GM23248 (cell line): ENCODE data around the gene SKIDA1. TPM values are rescaled to one million over a fixed set of nuclear protein-coding genes. Genes with fewer than 3 reads are reported as not detected.

Experiments used
- DNase-seq: peaks from one replicate; pipeline ENCODE4 v3.0.0-alpha.2; 2015
- H2AFZ ChIP-seq: fragments of 200-600 bp; sonication (generic); 2 replicates; pipeline ENCODE4 v1.6.1; 2016; ENCODE audit warnings: antibody characterized with exemption
- H3F3A ChIP-seq: fragments of 200-600 bp; sonication (generic); 2 replicates; pipeline ENCODE4 v1.6.1; 2016; ENCODE audit warnings: mild to moderate bottlenecking, antibody characterized with exemption, mixed run types; ENCODE audit not compliant: insufficient read depth
- H3K27ac ChIP-seq: fragments of 200-600 bp; sonication (generic); 2 replicates; pipeline ENCODE4 v1.5.1; 2016; ENCODE audit warnings: mild to moderate bottlenecking
- H3K27me3 ChIP-seq: fragments of 200-600 bp; sonication (generic); replicated peaks from 2 replicates; pipeline ENCODE4 v1.6.1; 2016; ENCODE audit warnings: mild to moderate bottlenecking; ENCODE audit not compliant: insufficient read depth
- H3K36me3 ChIP-seq: fragments of 200-600 bp; sonication (generic); 2 replicates; pipeline ENCODE4 v1.6.1; 2016; ENCODE audit warnings: low read depth, mild to moderate bottlenecking
- H3K4me1 ChIP-seq: fragments of 200-600 bp; sonication (generic); 2 replicates; pipeline ENCODE4 v1.6.1; 2016; ENCODE audit warnings: mild to moderate bottlenecking; ENCODE audit not compliant: insufficient read depth
- H3K4me2 ChIP-seq: fragments of 200-600 bp; sonication (generic); one replicate; pipeline ENCODE4 v1.6.1; 2016; ENCODE audit warnings: mild to moderate bottlenecking; ENCODE audit not compliant: unreplicated experiment
- H3K4me3 ChIP-seq: fragments of 200-600 bp; sonication (generic); 2 replicates; pipeline ENCODE4 v1.5.1; 2016; ENCODE audit warnings: mild to moderate bottlenecking
- H3K79me2 ChIP-seq: fragments of 200-600 bp; sonication (generic); 2 replicates; pipeline ENCODE4 v1.6.1; 2016; ENCODE audit warnings: mild to moderate bottlenecking; ENCODE audit not compliant: insufficient read depth
- H3K9ac ChIP-seq: fragments of 200-600 bp; sonication (generic); 2 replicates; pipeline ENCODE4 v1.6.1; 2016; ENCODE audit warnings: mild to moderate bottlenecking
- H3K9me2 ChIP-seq: fragments of 200-600 bp; sonication (generic); 2 replicates; pipeline ENCODE4 v1.6.1; 2016; ENCODE audit warnings: mixed run types, mild to moderate bottlenecking, moderate library complexity; ENCODE audit not compliant: insufficient read depth
- H3K9me3 ChIP-seq: fragments of 200-600 bp; sonication (generic); one replicate; pipeline ENCODE4 v1.6.1; 2017; ENCODE audit warnings: low read depth
- H4K20me1 ChIP-seq: fragments of 200-600 bp; sonication (generic); 2 replicates; pipeline ENCODE4 v1.6.0; 2016; ENCODE audit not compliant: insufficient read depth
- EZH2 ChIP-seq: fragments of 200-600 bp; sonication (generic); IDR thresholded peaks from 2 replicates; pipeline ENCODE4 v1.6.1; 2018; ENCODE audit warnings: antibody characterized with exemption, mild to moderate bottlenecking; ENCODE audit not compliant: insufficient read depth, poor library complexity, severe bottlenecking
- EZH2phosphoT487 ChIP-seq: fragments of 200-600 bp; sonication (generic); IDR thresholded peaks from 2 replicates; pipeline ENCODE4 v1.6.1; 2018; ENCODE audit warnings: antibody characterized with exemption, moderate library complexity, mild to moderate bottlenecking, low read depth; ENCODE audit not compliant: insufficient read depth
- WGBS, 2 experiments: methylation state at CpG; one replicate each; pipeline ENCODE4 v1.1.6; 2015 to 2017; ENCODE audit warnings: low lambda C conversion rate in 2 of 2, low coverage in 1 of 2; ENCODE audit errors: missing lambda C conversion rate in 2 of 2; 5-methylcytosine and 5-hydroxymethylcytosine counted together
- in situ Hi-C: fragments of 300-500 bp; cut with MboI; formaldehyde crosslinking; loops from 2 replicates; pipeline ENCODE4 v1.15.0; 2020
- polyA plus RNA-seq: library from polyadenylated mRNA; unstranded; fragments of >200 nt; fragmentation: Nextera tagmentation; extraction: Ambion mirVana; gene quantifications from 2 replicates; pipeline ENCODE4 v1.2.1, GENCODE V29; 2016
- total RNA-seq: library from RNA; depleted of rRNA; stranded (reverse); fragments of >200 nt; shearing (Covaris generic); gene quantifications from 2 replicates; pipeline ENCODE4 v1.2.3, GENCODE V29; 2014

The SKIDA1 gene
- total and polyA plus RNA-seq, 2 experiments from 2014 or later: 0.18 TPM; not detected in 1

DNA sequence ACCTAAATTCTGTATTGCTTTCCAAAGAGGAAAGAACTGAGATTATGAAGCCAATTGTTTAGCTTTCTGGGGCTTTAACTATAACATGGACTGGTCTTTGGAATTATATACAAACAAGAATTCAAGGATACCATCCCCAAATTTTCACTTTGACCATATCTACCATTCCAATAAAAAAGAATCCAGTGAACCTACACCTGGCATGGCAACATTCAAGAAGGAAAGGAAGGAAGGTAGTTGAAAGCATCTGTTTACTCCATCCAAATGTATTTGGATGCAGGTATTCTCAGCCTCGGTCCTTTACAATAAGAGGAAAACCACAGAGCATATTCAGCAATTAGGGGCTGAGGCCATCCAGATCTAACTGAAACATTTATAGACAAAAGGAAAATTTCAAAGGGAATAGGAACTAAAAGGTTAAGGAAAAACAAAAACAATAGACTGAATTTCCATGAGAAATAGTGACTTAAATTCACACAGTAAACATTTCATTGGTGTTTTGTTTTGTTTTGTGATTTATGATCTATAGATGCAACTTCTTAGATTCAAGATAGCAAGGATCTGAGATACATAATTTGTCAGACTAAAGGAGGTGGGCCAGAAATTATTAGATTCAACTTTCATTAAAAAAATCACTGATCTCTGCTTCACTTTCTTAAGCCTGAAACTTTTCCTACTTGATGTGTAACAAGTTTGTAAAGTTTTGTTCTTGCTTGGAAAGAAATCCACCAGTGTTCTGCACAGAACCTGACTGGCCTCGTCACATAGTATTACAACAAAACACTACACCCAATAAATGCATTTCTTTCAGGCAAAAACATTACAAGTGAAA lies 12.7 kb downstream of the SKIDA1 start:
- H3K27me3 ChIP-seq: no peaks in the 10 kb centered on the region
- H2AFZ ChIP-seq: no peak overlapping the region
- no peak overlapping the region for H3K4me2 ChIP-seq
- 96 to 97% methylated on average over 2 of the region's 2 CpGs for WGBS, 2 experiments
- H3F3A ChIP-seq: peaks cover 8% of the 10 kb centered on the region
- H3K4me3 ChIP-seq: no peak overlapping the region
- no peaks in the 10 kb centered on the region for H4K20me1 ChIP-seq
- H3K4me1 ChIP-seq: peaks cover 5% of the 10 kb centered on the region
- in situ Hi-C loops: loop anchor here (25.0 kb wide), 1 partner anchor 725 kb away; no protein-coding TSS in a partner anchor
- TF ChIP-seq EZH2: no peak
- TF ChIP-seq EZH2phosphoT487: no peak
- H3K9me2 ChIP-seq: no peaks in the 10 kb centered on the region
- DNase-seq: no peak
- H3K9me3 ChIP-seq: no peaks in the 10 kb centered on the region
- no peaks in the 10 kb centered on the region for H3K36me3 ChIP-seq
- H3K79me2 ChIP-seq: no peaks in the 10 kb centered on the region
- H3K9ac ChIP-seq: no peak overlapping the region
- no peak overlapping the region for H3K27ac ChIP-seq

- Histone ChIP-seq H3K9me2 (no peaks in the 10 kb centered on the region), H3K36me3 (no peaks in the 10 kb centered on the region), H3K4me1 (peaks cover 3% of the 10 kb centered on the region), H3K4me2 (no peak overlapping the region), H3K27ac (no peak overlapping the region), H3K27me3 (no peaks in the 10 kb centered on the region), H4K20me1 (no peaks in the 10 kb centered on the region), H3K9ac (no peak overlapping the region), H3K9me3 (no peaks in the 10 kb centered on the region), H3K79me2 (no peaks in the 10 kb centered on the region), H3K4me3 (no peak overlapping the region), H3F3A (peaks cover 5% of the 10 kb centered on the region; the same call in 1 of the 2 replicates), H2AFZ (no peak overlapping the region; the same call in 1 of the 2 replicates)
- 97 to 100% methylated on average over 3 of the region's 3 CpGs for WGBS, 2 experiments
- TF ChIP-seq EZH2 (no peak), EZH2phosphoT487 (no peak)
- in situ Hi-C loops: loop anchor here (25.0 kb wide), 1 partner anchor 725 kb away; no protein-coding TSS in a partner anchor
- no peak for DNase-seq
Measured at GRCh38 chr10:21511946-21512572, 13.4 kb downstream of the SKIDA1 start.

DNA sequence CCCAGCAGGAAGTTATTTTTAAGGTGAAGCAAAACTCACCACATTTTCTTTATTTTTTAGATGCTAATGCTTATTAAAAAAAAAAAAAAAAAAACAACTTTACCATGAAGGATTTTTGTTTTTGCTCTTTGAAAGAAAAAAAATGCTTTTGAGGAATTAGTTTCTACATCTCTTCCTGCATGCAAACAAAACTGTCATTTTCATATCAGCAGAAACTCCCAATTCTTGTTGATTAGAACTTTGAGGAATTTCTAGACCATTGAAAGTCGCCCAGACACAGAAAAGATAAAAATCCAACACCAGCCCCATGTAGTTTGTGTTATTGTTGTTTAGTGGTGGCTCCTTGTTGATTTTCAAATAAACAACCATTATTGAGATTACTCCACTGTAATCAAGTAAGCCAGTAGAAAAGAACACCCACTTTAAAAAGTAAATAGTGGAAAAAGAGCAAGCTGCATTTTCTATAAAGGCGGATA lies 14.3 kb downstream of the SKIDA1 start:
- no peaks in the 10 kb centered on the region for H3K9me2 ChIP-seq
- H2AFZ ChIP-seq: no peak overlapping the region
- WGBS, 2 experiments: 94 to 100% methylated on average over 2 of the region's 2 CpGs
- TF ChIP-seq EZH2phosphoT487 (no peak), EZH2 (no peak)
- H3K4me3 ChIP-seq: no peak overlapping the region
- no peaks in the 10 kb centered on the region for H3K9me3 ChIP-seq
- H3K27ac ChIP-seq: no peak overlapping the region
- no peaks in the 10 kb centered on the region for H3K79me2 ChIP-seq
- no peaks in the 10 kb centered on the region for H4K20me1 ChIP-seq
- peaks cover 5% of the 10 kb centered on the region; the same call in 1 of the 2 replicates for H3F3A ChIP-seq
- no peak for DNase-seq
- in situ Hi-C loops: loop anchor here (25.0 kb wide), 1 partner anchor 726 kb away; no protein-coding TSS in a partner anchor
- no peak overlapping the region for H3K4me2 ChIP-seq
- no peaks in the 10 kb centered on the region for H3K36me3 ChIP-seq
- peaks cover 3% of the 10 kb centered on the region for H3K4me1 ChIP-seq
- H3K9ac ChIP-seq: no peak overlapping the region
- no peaks in the 10 kb centered on the region for H3K27me3 ChIP-seq
